GM12892 (cell line): ENCODE measurements around the gene SCP2D1.

ENCODE experiments used
- POLR2A ChIP-seq: IDR thresholded peaks from 2 replicates; pipeline ENCODE4 v1.6.1; 2011; ENCODE audit warnings: low read depth, low read length, control low read depth
- POLR2AphosphoS5 ChIP-seq: IDR thresholded peaks from 2 replicates; pipeline ENCODE4 v1.6.1; 2011; ENCODE audit warnings: low read depth, low read length, control low read depth

- no peak for TF ChIP-seq POLR2A
- TF ChIP-seq POLR2AphosphoS5 = no peak
Measured at GRCh38 chr20:18815194-18815942, 1.8 kb downstream of the SCP2D1 start.
